ENCODE data around the gene KLHDC3.

GRCh38 chr6:43020847-43021246 lies 6.8 kb downstream of the KLHDC3 start:
- TF ChIP-seq CTCF (IDR thresholded peaks at IDR 0.05; ENCODE audit: low read depth, low read length, poor library complexity, severe bottlenecking) (no peak), EZH2phosphoT487 (IDR thresholded peaks at IDR 0.05; ENCODE audit: borderline replicate concordance, low read length) (no peak)

Measured in DOHH2 (cell line).